HEK293T (cell line): ENCODE results near the gene PRSS56.

Experiments used
- ARNT ChIP-seq: fragments of 450-650 bp; IDR thresholded peaks from 2 replicates; pipeline ENCODE4 v1.6.1; 2017; ENCODE audit warnings: mild to moderate bottlenecking
- BHLHE40 ChIP-seq: fragments of 450-650 bp; IDR thresholded peaks from 2 replicates; pipeline ENCODE4 v1.6.1; 2016; ENCODE audit warnings: mild to moderate bottlenecking, moderate library complexity, borderline replicate concordance
- ELF4 ChIP-seq: fragments of 450-650 bp; IDR thresholded peaks from 2 replicates; pipeline ENCODE4 v1.6.1; 2017; ENCODE audit warnings: antibody characterized with exemption
- FOXA1 ChIP-seq: fragments of 450-650 bp; IDR thresholded peaks from 2 replicates; pipeline ENCODE4 v1.6.1; 2016; ENCODE audit warnings: mild to moderate bottlenecking
- L3MBTL2 ChIP-seq: fragments of 450-650 bp; conservative IDR thresholded peaks from 2 replicates; pipeline ENCODE4 v1.6.1; 2016; ENCODE audit warnings: mild to moderate bottlenecking
- SP1 ChIP-seq: fragments of 450-650 bp; IDR thresholded peaks from 2 replicates; pipeline ENCODE4 v1.6.1; 2017
- SUZ12 ChIP-seq: fragments of 450-650 bp; IDR thresholded peaks from 2 replicates; pipeline ENCODE4 v1.6.1; 2016; ENCODE audit warnings: mild to moderate bottlenecking
- TARDBP ChIP-seq: fragments of 450-650 bp; IDR thresholded peaks from 2 replicates; pipeline ENCODE4 v1.6.1; 2016

GRCh38 chr2:232508251-232508650 is 11.9 kb upstream of the PRSS56 start:
- no peak for TF ChIP-seq SUZ12
- TF ChIP-seq ELF4 = no peak
- TF ChIP-seq L3MBTL2 = no peak
- no peak for TF ChIP-seq TARDBP
- no peak for TF ChIP-seq BHLHE40
- TF ChIP-seq SP1 = no peak
- TF ChIP-seq ARNT = no peak
- no peak for TF ChIP-seq FOXA1
